ENCODE data around the gene MAPK13.

Gene MAPK13

DNA sequence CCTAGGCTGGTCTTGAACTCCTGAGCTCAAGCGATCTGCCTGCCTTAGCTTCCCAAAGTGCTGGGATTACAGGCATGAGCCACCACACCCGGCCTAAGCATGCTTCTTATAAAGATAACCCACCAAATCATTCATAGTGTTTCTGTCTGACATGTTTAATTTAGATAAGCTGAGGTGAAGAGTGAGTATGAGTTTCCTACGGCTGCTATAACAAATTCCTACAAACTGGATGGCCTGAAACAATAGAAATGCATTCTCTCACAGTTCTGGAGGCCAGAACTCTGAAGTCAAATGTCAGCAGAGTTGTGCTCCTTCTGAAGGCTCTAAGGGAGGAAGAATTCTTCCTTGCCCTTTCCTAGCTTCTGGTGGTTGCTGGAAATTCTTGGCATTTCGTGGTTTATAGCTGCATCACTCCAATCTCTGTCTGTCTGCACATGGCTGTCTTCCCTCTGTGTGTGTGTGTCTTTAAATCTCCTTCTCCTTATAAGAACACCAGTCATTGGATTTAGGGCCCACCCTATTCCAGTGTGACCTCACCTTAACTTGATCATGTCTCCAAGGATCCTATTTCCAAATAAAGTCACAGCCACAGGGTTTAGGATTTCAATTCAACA is 29.9 kb downstream of the MAPK13 start:
- DNase-seq = no peak

DNA sequence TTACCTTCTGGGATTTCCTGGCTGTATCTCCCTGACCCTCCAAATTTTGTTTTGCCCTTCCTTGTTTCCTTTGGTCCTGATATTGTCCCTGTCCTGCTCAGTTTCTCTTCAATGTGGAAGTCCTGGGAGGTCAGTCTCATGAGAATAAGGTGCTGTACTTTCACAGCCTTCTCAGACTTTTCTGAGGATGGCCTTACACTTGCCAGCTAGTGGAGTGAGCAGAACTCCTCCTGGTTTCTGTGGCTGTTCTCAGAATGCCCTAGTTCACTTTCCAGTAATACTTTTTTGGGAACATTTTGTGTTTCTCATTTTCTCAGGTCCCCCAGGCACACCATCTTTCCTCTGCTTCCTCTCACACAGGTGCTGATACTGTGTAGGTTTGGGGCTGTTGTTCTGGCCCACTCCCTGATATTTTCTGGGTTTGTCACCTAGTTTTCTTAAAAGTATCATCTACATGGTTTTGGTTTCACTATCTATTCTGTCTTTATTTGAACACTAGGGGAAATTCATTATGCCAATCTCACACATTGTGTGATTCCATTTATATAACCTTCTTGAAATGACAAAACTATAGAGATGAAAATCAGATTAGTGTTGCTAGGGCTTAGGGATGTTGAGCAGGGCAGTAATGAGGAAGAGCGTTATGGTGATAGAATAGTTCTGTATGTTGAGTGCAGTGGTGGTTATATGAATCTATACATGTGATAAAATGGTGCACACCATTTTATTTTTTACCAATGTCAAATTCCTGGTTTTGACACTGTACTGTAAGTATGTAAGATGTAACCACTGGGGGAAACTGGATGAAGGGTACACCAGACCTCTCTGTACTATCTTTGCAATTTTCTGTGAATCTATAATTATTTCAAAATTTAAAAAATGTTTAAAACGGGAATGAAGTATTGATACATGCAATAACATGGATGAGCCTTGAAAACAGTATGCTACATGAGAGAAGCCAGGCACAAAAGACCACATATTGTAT is 39.0 kb downstream of the MAPK13 start:
- no peak for DNase-seq

DNA sequence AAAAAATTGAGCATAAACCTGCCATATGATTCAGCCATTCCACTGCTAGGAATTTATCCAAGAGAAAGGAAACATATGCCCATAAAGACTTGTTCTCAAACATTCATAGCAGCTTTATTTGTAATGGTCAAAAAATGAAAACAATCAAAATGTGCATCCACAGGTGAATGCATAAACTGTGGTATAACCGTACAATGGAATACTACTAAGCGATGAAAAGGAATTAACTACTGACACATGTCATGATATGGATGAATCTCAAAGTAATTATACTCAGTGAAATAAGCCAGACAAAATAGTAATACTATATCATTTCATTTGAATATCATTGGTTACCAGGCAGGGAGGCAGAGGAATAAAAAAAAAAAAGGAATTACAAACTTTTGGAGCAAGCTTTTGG is 40.4 kb downstream of the MAPK13 start:
- DNase-seq = no peak

DNA sequence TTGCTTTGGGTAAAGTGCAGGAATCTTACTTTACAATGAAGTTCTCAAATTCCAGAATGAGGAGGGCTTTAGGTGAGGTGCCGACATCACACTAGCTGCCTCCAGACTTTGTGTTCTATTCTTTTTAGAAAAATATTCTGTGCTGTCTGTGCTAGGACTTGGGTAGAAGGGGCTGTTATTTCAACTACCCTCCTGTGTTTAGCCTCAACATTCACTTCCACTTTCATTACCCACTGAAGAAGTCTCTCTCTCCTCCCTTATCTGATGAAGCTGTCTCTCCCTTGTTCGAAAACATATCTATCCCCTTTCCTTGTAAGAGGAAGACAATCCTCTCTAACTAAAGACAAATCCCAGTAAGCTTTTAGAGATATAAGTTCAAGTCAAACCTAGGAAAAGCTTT is 41.3 kb downstream of the MAPK13 start:
- no peak for DNase-seq

DNA sequence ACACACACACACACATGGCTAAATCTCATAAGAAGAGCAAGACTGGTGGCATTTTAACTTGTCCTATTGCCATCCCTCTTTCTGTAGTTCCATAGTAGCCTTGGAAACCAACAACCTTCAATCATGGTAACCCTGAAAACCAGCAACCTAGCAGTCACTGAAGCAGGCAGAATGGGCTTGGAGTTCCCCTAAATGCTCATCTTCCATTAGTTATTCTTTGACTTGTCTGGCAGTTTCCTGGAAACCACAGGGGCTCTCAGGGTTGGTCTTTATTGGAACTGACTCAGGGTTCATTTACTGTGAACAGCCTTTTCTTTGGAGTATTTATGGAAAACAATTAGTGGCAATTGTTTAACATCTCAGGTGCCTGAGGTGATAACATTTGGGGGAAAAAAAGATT is 46.9 kb downstream of the MAPK13 start:
- no peak for DNase-seq

DNA sequence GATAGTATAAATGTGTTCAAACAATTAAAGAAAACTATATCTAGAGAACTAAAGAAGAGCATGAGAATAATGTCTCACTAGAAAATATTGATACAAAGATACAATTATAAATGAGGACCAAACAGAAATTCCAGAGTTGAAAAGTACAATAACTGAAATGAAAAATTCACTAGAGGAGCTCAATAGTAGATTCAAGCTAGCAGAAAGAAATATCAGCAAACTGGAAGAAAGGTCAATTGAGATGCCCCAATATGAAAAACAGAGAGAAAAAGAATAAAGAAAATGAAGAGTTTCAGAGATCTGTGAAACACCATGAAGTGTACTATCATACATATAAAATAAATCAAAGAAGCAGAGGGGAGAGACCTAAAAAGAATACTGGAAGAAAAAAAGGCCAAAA is 48.2 kb downstream of the MAPK13 start:
- DNase-seq = no peak

DNA sequence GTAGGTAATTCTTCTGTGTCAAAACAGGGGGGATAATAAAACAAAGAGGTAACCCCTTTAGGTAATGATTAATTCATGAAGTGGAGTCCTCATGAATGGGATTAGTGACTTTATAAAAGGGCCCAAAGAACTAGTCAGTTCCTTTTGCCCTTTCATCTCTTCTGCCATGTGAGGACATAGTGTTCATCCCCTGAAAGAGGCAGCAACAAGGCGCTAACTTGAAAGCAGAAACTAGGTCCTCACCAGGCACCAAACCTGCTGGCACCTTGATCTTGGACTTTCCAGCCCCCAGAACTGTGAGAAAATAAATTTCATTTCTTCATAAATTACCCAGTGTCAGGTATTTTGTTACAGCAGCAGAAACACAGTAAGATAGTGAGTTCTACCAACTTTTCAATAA is 49.8 kb downstream of the MAPK13 start:
- DNase-seq = no peak

DNA sequence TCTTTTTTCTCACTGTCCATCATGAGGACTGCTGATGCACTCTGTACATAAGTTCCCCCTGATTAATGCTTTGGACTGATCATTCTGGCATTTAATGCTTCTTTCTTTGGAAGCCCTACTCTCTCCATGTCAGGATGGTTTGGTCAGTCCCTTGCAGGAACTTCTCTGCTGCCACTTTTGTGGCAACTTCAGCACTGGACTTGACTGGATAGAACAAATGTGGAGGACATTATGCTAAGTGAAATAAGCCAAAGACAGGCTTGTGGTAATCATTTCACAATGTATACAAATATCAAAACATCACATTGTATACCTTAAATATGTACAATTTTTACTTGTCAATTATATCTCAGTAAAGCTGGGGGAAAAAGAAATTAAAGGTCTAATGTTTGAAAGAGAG is 54.0 kb downstream of the MAPK13 start:
- no peak for DNase-seq

DNA sequence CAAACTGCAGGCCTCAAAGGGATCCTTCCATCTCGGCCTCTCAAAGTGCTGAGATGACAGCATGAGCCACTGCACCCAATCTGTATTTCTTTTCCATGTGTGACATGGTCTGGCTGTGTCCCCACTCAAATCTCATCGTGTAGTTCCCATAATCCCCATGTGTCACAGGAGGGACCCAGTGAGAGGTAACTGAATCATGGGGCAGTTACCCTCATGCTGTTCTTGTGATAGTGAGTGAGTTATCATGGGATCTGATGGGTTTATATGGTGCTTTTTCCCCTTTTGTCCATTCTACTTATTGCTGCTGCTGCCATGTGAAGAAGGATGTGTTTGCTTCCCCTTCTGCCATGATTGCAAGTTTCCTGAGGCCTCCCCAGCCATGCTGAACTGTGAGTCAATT is 55.9 kb downstream of the MAPK13 start:
- DNase-seq = no peak

DNA sequence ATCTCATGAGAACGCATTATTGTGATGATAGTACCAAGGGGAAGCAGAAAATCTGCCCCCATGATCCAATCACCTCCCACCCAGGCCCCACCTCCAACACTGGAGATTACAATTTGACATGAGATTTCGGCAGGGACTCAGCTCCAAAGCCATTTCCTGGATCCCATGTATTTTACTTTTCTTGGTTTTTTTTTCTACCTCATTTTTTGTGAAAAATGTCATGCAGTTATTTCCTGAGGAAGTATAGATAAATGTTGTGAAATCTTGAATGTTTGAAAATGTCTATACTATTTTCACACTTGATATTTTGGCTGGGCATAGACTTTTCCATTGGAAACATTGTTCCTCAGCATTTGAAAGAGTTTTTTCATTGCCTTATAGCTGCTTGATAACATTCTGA is 57.1 kb downstream of the MAPK13 start:
- DNase-seq = no peak
